ENCODE results near the gene BOLA1.

BOLA1 gene

DNA sequence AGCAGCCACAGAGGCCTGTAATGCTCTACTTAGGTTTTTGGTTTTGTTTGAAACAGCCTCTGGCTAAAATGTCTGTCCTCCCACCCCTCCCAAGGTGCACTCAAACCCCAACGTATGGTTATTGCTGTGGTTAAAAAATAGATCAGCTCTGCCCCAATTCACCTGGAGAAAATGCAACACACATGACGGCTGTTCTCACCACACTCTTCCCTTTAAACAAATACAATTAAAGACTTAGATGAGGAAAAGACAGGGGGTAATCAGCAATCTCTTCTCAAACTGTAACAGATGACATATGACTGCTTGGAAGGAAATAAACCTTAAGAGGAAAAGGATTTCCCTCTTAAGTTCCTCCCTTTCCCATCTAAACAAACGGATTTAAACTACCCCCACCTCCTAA is 43.5 kb downstream of the BOLA1 start:
- DNase-seq (ENCODE audit: low read depth in 1 of 2, low spot score in 1 of 2) = no peak
- Histone ChIP-seq H3K4me3 (replicated peaks; ENCODE audit: insufficient read depth, low read length) (no peak overlapping the region), H3K27me3 (ENCODE audit: insufficient read depth, poor library complexity, severe bottlenecking) (no peaks in the 10 kb centered on the region), H3K27ac (replicated peaks) (no peak overlapping the region)
- TF ChIP-seq, protein P1, sequence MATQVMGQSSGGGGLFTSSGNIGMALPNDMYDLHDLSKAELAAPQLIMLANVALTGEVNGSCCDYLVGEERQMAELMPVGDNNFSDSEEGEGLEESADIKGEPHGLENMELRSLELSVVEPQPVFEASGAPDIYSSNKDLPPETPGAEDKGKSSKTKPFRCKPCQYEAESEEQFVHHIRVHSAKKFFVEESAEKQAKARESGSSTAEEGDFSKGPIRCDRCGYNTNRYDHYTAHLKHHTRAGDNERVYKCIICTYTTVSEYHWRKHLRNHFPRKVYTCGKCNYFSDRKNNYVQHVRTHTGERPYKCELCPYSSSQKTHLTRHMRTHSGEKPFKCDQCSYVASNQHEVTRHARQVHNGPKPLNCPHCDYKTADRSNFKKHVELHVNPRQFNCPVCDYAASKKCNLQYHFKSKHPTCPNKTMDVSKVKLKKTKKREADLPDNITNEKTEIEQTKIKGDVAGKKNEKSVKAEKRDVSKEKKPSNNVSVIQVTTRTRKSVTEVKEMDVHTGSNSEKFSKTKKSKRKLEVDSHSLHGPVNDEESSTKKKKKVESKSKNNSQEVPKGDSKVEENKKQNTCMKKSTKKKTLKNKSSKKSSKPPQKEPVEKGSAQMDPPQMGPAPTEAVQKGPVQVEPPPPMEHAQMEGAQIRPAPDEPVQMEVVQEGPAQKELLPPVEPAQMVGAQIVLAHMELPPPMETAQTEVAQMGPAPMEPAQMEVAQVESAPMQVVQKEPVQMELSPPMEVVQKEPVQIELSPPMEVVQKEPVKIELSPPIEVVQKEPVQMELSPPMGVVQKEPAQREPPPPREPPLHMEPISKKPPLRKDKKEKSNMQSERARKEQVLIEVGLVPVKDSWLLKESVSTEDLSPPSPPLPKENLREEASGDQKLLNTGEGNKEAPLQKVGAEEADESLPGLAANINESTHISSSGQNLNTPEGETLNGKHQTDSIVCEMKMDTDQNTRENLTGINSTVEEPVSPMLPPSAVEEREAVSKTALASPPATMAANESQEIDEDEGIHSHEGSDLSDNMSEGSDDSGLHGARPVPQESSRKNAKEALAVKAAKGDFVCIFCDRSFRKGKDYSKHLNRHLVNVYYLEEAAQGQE (IDR thresholded peaks at IDR 0.05; ENCODE audit: insufficient replicate concordance, low read depth) = no peak
- TF ChIP-seq POLR2AphosphoS5 (IDR thresholded peaks at IDR 0.05; ENCODE audit: low read depth) (no peak), SPI1 (IDR thresholded peaks at IDR 0.05; ENCODE audit: borderline replicate concordance, low read depth) (no peak), GABPA (IDR thresholded peaks at IDR 0.05; ENCODE audit: low read depth) (no peak)
- TF ChIP-seq, protein P2, sequence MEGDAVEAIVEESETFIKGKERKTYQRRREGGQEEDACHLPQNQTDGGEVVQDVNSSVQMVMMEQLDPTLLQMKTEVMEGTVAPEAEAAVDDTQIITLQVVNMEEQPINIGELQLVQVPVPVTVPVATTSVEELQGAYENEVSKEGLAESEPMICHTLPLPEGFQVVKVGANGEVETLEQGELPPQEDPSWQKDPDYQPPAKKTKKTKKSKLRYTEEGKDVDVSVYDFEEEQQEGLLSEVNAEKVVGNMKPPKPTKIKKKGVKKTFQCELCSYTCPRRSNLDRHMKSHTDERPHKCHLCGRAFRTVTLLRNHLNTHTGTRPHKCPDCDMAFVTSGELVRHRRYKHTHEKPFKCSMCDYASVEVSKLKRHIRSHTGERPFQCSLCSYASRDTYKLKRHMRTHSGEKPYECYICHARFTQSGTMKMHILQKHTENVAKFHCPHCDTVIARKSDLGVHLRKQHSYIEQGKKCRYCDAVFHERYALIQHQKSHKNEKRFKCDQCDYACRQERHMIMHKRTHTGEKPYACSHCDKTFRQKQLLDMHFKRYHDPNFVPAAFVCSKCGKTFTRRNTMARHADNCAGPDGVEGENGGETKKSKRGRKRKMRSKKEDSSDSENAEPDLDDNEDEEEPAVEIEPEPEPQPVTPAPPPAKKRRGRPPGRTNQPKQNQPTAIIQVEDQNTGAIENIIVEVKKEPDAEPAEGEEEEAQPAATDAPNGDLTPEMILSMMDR (IDR thresholded peaks at IDR 0.05; ENCODE audit: insufficient read depth, low read length) = no peak

DNA sequence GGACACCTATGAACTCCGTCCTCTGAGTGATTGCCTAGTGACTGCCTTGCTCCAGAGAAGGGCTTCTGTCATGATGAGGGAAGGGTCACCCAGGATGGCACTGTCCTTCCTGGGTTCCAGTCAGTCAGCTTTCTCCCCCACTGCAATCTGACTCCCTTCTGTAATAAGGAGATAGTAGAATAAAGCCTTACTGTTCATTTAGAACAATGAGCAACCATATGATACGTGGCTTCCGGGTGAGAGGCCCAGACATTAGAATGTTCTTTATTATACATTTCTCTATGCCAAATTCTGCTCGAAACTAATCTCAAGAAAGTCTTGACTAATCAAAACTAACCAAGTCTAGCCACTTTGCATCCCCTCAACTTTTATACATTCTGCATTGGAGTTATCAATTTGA is 45.8 kb downstream of the BOLA1 start:
- no peaks in the 10 kb centered on the region for H3K27me3 ChIP-seq (ENCODE audit: insufficient read depth, poor library complexity, severe bottlenecking)
- DNase-seq (ENCODE audit: low read depth in 1 of 2, low spot score in 1 of 2) = no peak
- H3K4me3 ChIP-seq (replicated peaks; ENCODE audit: insufficient read depth, low read length) = no peak overlapping the region
- TF ChIP-seq, protein P2 (IDR thresholded peaks at IDR 0.05; ENCODE audit: insufficient read depth, low read length) = no peak
- TF ChIP-seq SPI1 (IDR thresholded peaks at IDR 0.05; ENCODE audit: borderline replicate concordance, low read depth) (no peak), POLR2AphosphoS5 (IDR thresholded peaks at IDR 0.05; ENCODE audit: low read depth) (no peak), GABPA (IDR thresholded peaks at IDR 0.05; ENCODE audit: low read depth) (no peak)
- TF ChIP-seq, protein P1 (IDR thresholded peaks at IDR 0.05; ENCODE audit: insufficient replicate concordance, low read depth) = no peak
- no peak overlapping the region for H3K27ac ChIP-seq (replicated peaks)

DNA sequence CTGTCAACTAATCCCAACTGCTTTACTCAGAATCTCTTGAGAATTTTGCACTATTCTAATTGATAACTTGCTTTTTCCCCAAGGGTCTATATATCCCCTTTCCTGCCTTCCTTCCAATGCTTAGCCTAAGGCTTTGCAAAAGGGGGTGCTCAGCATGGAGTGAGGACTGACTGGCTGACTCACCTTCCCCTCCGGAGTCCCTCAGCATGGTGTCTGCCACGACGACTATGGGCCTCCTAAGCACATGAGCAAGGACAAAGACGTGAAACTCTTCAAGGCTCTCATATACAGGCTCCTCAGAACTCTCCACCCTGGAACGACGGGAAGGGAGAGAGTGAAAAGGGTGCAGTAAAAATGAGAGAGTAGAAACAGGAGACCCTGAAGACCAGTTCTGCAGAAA is 50.5 kb downstream of the BOLA1 start:
- Histone ChIP-seq H3K4me3 (replicated peaks; ENCODE audit: insufficient read depth, low read length) (no peak overlapping the region), H3K27ac (replicated peaks) (no peak overlapping the region), H3K27me3 (ENCODE audit: insufficient read depth, poor library complexity, severe bottlenecking) (no peaks in the 10 kb centered on the region)
- DNase-seq (ENCODE audit: low read depth in 1 of 2, low spot score in 1 of 2) = no peak
- TF ChIP-seq GABPA (IDR thresholded peaks at IDR 0.05; ENCODE audit: low read depth) (no peak), POLR2AphosphoS5 (IDR thresholded peaks at IDR 0.05; ENCODE audit: low read depth) (no peak), SPI1 (IDR thresholded peaks at IDR 0.05; ENCODE audit: borderline replicate concordance, low read depth) (no peak)
- TF ChIP-seq, protein P1 (IDR thresholded peaks at IDR 0.05; ENCODE audit: insufficient replicate concordance, low read depth) = no peak
- TF ChIP-seq, protein P2 (IDR thresholded peaks at IDR 0.05; ENCODE audit: insufficient read depth, low read length) = no peak

Data from HL-60 (cell line).